GM12878 (cell line): ENCODE results near the gene TP53BP1. TPM values are rescaled to one million over a fixed set of nuclear protein-coding genes. Genes with fewer than 3 reads are reported as not detected.

ENCODE experiments used
- BMI1 ChIP-seq: fragments of 450-650 bp; IDR thresholded peaks from 2 replicates; pipeline ENCODE4 v1.6.1; 2016; ENCODE audit warnings: mild to moderate bottlenecking, moderate library complexity, borderline replicate concordance
- CHD1 ChIP-seq: IDR thresholded peaks from 2 replicates; pipeline ENCODE4 v1.6.1; 2012; ENCODE audit warnings: low read depth, low read length, improper control_type of control experiment
- CTCF ChIP-seq, 3 experiments: IDR thresholded peaks in 2 of 3; conservative IDR thresholded peaks in 1 of 3; 2 replicates each; pipeline ENCODE4 v1.5.1; 2011; ENCODE audit warnings: low read depth in 3 of 3, low read length in 3 of 3, mild to moderate bottlenecking in 3 of 3, control low read depth in 2 of 3, moderate library complexity in 2 of 3, inconsistent platforms in 1 of 3, mixed read lengths in 1 of 3; ENCODE audit not compliant: control insufficient read depth in 2 of 3, insufficient read depth in 1 of 3; ENCODE audit errors: extremely low read depth in 1 of 3
- IRF5 ChIP-seq: fragments of 450-650 bp; IDR thresholded peaks from 2 replicates; pipeline ENCODE4 v1.6.1; 2017; ENCODE audit warnings: borderline replicate concordance
- MXI1 ChIP-seq: fragments of 150-350 bp; IDR thresholded peaks from 2 replicates; pipeline ENCODE4 v1.6.1; 2011; ENCODE audit warnings: low read depth, mild to moderate bottlenecking, inconsistent platforms, low read length, improper control_type of control experiment
- NFYB ChIP-seq: IDR thresholded peaks from 2 replicates; pipeline ENCODE4 v1.6.1; 2011; ENCODE audit warnings: low read depth, mild to moderate bottlenecking, low read length, improper control_type of control experiment, moderate library complexity; ENCODE audit not compliant: insufficient read depth
- PBX3 ChIP-seq: IDR thresholded peaks from 2 replicates; pipeline ENCODE4 v1.6.1; 2011; ENCODE audit warnings: mild to moderate bottlenecking, low read depth, low read length, moderate library complexity; ENCODE audit not compliant: insufficient replicate concordance
- PKNOX1 ChIP-seq: fragments of 450-650 bp; IDR thresholded peaks from 2 replicates; pipeline ENCODE4 v1.6.1; 2016; ENCODE audit warnings: mild to moderate bottlenecking
- RELB ChIP-seq: fragments of 450-650 bp; IDR thresholded peaks from 2 replicates; pipeline ENCODE4 v1.6.1; 2017; ENCODE audit warnings: low read depth, mild to moderate bottlenecking, moderate library complexity
- RFX5 ChIP-seq: IDR thresholded peaks from 2 replicates; pipeline ENCODE4 v1.6.1; 2011; ENCODE audit warnings: low read depth, low read length, improper control_type of control experiment
- SIX5 ChIP-seq: IDR thresholded peaks from 2 replicates; pipeline ENCODE4 v1.6.1; 2011; ENCODE audit warnings: mild to moderate bottlenecking, low read depth, low read length, moderate library complexity; ENCODE audit not compliant: severe bottlenecking
- SMAD5 ChIP-seq: IDR thresholded peaks from 2 replicates; pipeline ENCODE4 v1.6.1; 2016; ENCODE audit warnings: antibody characterized with exemption, low read depth
- SP1 ChIP-seq: IDR thresholded peaks from one replicate; pipeline ENCODE4 v1.6.1; 2011; ENCODE audit warnings: low read depth, low read length
- SREBF2 ChIP-seq: IDR thresholded peaks from 2 replicates; pipeline ENCODE4 v1.6.1; 2012; ENCODE audit warnings: mild to moderate bottlenecking, low read length
- YBX1 ChIP-seq: fragments of 450-650 bp; IDR thresholded peaks from 2 replicates; pipeline ENCODE4 v1.6.1; 2016; ENCODE audit warnings: antibody characterized with exemption
- ZBTB40 ChIP-seq: fragments of 450-650 bp; IDR thresholded peaks from 2 replicates; pipeline ENCODE4 v1.6.1; 2016; ENCODE audit warnings: mild to moderate bottlenecking, moderate library complexity, borderline replicate concordance
- polyA plus RNA-seq, 11 experiments: library from polyadenylated mRNA; depleted of rRNA in 4 of 11; unstranded in 6 of 11; stranded (reverse) in 5 of 11; fragments of >200 nt; fragmentation: Nextera tagmentation in 4 of 11; fragmentation: Illumina TruSeq in 1 of 11; extraction: Ambion mirVana in 4 of 11; extraction: Trizol in 1 of 11; gene quantifications; 1 replicate in 1 of 11; 2 replicates in 10 of 11; pipeline versions ENCODE4 v1.2.1 to v1.2.3, GENCODE V29; 2011 to 2016; ENCODE audit warnings: inconsistent platforms in 2 of 11, missing spikeins in 2 of 11, low read depth in 1 of 11
- total RNA-seq, 4 experiments: library from RNA; depleted of rRNA in 3 of 4; stranded (reverse); fragments of >200 nt in 3 of 4; fragmentation: Illumina TruSeq in 1 of 4; extraction: Trizol in 1 of 4; gene quantifications; 2 replicates each; pipeline versions ENCODE4 v1.2.1 to v1.2.3, GENCODE V29; 2013 to 2021

TP53BP1 gene
- total and polyA plus RNA-seq, 10 of the 15 experiments (the other 5 are each of a cell fraction or from before 2014, with no cell fraction given), result 6.2 to 50.2 (median 19.3) TPM

- TF ChIP-seq CTCF (IDR thresholded peaks at IDR 0.05 in 2 of 3, conservative IDR thresholded peaks at IDR 0.05 in 1 of 3; ENCODE audit: control insufficient read depth in 2 of 3, extremely low read depth in 1 of 3, insufficient read depth in 1 of 3, low read depth in 3 of 3, low read length in 3 of 3) (0 out of 6 replicates have a peak, but pooled peaks of 1 of the 3 experiments have one; percentile 21), RELB (peak; percentile 55; the same call in 1 of the 2 replicates), NFYB (peak; percentile 97), IRF5 (no peak), MXI1 (peak; percentile 96; the same call in 1 of the 2 replicates), PKNOX1 (peak; percentile 72), SP1 (peak; percentile 60), SREBF2 (no peak), ZBTB40 (peak; percentile 80; the same call in 1 of the 2 replicates), CHD1 (0 out of 2 replicates have a peak, but pooled peaks have one; percentile 33), RFX5 (peak; percentile 42; the same call in 1 of the 2 replicates), PBX3 (peak; percentile 59), SMAD5 (no peak), YBX1 (no peak), SIX5 (no peak), BMI1 (peak; percentile 99)
These were observed 17.4 kb upstream of the TP53BP1 start (continued) for GRCh38 chr15:43510200-43511011.
